ENCODE data around the gene CATSPERD.

GRCh38 chr19:5775668-5776309 is 55.4 kb downstream of the CATSPERD start:
- no peak for TF ChIP-seq CTCF (IDR thresholded peaks at IDR 0.05; ENCODE audit: insufficient read depth, low read depth, low read length)
- no peak for TF ChIP-seq EZH2 (IDR thresholded peaks at IDR 0.05; ENCODE audit: insufficient read depth, low read length)
